ENCODE measurements around the gene DGKQ. TPM values are rescaled to one million over a fixed set of nuclear protein-coding genes. Genes with fewer than 3 reads are reported as not detected.

Gene DGKQ
- total and polyA plus RNA-seq, 9 of the 15 experiments (the other 6 are each of a cell fraction or from before 2014, with no cell fraction given): 0.17 to 22.0 (median 5.6) TPM

DNA sequence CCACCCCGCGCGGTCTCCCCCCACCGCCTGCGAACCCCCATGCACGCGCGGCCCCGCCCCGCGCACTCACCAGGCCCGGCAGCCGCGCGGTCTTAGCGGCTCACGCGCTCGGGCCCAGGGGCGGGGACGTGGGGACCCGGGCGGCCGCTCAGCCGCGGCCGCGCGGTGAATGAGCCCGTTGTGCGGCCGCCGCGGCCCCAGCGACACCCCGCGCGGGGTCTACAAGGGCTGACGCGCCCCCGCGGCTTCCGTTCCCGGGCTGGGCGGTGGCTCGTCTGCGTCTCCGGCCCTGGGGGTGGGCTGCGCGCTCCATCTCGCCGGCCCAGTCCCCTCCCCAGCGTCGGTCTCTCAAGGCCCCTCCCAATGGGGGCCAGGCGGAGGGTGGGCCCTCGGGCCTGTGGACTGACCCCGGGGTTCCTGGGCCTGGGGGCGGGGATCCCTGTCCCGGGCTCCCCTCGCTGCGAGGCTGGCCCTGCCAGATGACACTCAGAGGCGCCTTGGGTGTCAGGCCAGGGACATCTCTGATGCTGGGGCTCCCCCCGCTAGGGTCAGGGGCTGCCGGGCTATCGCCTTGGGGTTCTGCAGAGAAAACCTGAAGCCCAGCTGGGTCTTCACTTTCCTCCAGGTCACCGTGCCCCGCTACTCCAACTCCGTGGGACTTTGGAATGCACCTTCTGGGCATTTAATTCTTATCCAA is 24.2 kb upstream of the DGKQ start (continued):
- TF ChIP-seq, protein P1, sequence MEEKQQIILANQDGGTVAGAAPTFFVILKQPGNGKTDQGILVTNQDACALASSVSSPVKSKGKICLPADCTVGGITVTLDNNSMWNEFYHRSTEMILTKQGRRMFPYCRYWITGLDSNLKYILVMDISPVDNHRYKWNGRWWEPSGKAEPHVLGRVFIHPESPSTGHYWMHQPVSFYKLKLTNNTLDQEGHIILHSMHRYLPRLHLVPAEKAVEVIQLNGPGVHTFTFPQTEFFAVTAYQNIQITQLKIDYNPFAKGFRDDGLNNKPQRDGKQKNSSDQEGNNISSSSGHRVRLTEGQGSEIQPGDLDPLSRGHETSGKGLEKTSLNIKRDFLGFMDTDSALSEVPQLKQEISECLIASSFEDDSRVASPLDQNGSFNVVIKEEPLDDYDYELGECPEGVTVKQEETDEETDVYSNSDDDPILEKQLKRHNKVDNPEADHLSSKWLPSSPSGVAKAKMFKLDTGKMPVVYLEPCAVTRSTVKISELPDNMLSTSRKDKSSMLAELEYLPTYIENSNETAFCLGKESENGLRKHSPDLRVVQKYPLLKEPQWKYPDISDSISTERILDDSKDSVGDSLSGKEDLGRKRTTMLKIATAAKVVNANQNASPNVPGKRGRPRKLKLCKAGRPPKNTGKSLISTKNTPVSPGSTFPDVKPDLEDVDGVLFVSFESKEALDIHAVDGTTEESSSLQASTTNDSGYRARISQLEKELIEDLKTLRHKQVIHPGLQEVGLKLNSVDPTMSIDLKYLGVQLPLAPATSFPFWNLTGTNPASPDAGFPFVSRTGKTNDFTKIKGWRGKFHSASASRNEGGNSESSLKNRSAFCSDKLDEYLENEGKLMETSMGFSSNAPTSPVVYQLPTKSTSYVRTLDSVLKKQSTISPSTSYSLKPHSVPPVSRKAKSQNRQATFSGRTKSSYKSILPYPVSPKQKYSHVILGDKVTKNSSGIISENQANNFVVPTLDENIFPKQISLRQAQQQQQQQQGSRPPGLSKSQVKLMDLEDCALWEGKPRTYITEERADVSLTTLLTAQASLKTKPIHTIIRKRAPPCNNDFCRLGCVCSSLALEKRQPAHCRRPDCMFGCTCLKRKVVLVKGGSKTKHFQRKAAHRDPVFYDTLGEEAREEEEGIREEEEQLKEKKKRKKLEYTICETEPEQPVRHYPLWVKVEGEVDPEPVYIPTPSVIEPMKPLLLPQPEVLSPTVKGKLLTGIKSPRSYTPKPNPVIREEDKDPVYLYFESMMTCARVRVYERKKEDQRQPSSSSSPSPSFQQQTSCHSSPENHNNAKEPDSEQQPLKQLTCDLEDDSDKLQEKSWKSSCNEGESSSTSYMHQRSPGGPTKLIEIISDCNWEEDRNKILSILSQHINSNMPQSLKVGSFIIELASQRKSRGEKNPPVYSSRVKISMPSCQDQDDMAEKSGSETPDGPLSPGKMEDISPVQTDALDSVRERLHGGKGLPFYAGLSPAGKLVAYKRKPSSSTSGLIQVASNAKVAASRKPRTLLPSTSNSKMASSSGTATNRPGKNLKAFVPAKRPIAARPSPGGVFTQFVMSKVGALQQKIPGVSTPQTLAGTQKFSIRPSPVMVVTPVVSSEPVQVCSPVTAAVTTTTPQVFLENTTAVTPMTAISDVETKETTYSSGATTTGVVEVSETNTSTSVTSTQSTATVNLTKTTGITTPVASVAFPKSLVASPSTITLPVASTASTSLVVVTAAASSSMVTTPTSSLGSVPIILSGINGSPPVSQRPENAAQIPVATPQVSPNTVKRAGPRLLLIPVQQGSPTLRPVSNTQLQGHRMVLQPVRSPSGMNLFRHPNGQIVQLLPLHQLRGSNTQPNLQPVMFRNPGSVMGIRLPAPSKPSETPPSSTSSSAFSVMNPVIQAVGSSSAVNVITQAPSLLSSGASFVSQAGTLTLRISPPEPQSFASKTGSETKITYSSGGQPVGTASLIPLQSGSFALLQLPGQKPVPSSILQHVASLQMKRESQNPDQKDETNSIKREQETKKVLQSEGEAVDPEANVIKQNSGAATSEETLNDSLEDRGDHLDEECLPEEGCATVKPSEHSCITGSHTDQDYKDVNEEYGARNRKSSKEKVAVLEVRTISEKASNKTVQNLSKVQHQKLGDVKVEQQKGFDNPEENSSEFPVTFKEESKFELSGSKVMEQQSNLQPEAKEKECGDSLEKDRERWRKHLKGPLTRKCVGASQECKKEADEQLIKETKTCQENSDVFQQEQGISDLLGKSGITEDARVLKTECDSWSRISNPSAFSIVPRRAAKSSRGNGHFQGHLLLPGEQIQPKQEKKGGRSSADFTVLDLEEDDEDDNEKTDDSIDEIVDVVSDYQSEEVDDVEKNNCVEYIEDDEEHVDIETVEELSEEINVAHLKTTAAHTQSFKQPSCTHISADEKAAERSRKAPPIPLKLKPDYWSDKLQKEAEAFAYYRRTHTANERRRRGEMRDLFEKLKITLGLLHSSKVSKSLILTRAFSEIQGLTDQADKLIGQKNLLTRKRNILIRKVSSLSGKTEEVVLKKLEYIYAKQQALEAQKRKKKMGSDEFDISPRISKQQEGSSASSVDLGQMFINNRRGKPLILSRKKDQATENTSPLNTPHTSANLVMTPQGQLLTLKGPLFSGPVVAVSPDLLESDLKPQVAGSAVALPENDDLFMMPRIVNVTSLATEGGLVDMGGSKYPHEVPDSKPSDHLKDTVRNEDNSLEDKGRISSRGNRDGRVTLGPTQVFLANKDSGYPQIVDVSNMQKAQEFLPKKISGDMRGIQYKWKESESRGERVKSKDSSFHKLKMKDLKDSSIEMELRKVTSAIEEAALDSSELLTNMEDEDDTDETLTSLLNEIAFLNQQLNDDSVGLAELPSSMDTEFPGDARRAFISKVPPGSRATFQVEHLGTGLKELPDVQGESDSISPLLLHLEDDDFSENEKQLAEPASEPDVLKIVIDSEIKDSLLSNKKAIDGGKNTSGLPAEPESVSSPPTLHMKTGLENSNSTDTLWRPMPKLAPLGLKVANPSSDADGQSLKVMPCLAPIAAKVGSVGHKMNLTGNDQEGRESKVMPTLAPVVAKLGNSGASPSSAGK (IDR thresholded peaks at IDR 0.05): peak; percentile 11; the same call in 1 of the 2 replicates
- TF ChIP-seq, protein P2, sequence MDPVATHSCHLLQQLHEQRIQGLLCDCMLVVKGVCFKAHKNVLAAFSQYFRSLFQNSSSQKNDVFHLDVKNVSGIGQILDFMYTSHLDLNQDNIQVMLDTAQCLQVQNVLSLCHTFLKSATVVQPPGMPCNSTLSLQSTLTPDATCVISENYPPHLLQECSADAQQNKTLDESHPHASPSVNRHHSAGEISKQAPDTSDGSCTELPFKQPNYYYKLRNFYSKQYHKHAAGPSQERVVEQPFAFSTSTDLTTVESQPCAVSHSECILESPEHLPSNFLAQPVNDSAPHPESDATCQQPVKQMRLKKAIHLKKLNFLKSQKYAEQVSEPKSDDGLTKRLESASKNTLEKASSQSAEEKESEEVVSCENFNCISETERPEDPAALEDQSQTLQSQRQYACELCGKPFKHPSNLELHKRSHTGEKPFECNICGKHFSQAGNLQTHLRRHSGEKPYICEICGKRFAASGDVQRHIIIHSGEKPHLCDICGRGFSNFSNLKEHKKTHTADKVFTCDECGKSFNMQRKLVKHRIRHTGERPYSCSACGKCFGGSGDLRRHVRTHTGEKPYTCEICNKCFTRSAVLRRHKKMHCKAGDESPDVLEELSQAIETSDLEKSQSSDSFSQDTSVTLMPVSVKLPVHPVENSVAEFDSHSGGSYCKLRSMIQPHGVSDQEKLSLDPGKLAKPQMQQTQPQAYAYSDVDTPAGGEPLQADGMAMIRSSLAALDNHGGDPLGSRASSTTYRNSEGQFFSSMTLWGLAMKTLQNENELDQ (CRISPR knock-in tag; IDR thresholded peaks at IDR 0.05; ENCODE audit: borderline replicate concordance): no peak
- TF ChIP-seq, protein P3, sequence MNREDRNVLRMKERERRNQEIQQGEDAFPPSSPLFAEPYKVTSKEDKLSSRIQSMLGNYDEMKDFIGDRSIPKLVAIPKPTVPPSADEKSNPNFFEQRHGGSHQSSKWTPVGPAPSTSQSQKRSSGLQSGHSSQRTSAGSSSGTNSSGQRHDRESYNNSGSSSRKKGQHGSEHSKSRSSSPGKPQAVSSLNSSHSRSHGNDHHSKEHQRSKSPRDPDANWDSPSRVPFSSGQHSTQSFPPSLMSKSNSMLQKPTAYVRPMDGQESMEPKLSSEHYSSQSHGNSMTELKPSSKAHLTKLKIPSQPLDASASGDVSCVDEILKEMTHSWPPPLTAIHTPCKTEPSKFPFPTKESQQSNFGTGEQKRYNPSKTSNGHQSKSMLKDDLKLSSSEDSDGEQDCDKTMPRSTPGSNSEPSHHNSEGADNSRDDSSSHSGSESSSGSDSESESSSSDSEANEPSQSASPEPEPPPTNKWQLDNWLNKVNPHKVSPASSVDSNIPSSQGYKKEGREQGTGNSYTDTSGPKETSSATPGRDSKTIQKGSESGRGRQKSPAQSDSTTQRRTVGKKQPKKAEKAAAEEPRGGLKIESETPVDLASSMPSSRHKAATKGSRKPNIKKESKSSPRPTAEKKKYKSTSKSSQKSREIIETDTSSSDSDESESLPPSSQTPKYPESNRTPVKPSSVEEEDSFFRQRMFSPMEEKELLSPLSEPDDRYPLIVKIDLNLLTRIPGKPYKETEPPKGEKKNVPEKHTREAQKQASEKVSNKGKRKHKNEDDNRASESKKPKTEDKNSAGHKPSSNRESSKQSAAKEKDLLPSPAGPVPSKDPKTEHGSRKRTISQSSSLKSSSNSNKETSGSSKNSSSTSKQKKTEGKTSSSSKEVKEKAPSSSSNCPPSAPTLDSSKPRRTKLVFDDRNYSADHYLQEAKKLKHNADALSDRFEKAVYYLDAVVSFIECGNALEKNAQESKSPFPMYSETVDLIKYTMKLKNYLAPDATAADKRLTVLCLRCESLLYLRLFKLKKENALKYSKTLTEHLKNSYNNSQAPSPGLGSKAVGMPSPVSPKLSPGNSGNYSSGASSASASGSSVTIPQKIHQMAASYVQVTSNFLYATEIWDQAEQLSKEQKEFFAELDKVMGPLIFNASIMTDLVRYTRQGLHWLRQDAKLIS (CRISPR knock-in tag; IDR thresholded peaks at IDR 0.05): peak; percentile 57; the same call in 1 of the 2 replicates
- TF ChIP-seq NEUROD1 (IDR thresholded peaks at IDR 0.05; ENCODE audit: borderline replicate concordance, low read depth, low read length, partially characterized antibody): no peak
